ENCODE measurements around the gene SYCE1L. TPM values are rescaled to one million over a fixed set of nuclear protein-coding genes. Genes with fewer than 3 reads are reported as not detected.
A peak's percentile ranks its signal among the peaks of the same experiment; 100 is the strongest.
"Not testable (repeated sequence)": the region's sequence is repeated elsewhere in the genome, so short reads cannot be mapped to it uniquely, and the experiment has no call there.

SYCE1L gene
- 18.3 and 24.8 TPM in 2 replicates for total RNA-seq
- long read RNA-seq = 0 reads

- Mint-ChIP-seq H3K36me3 (ENCODE audit: low read depth) (peaks cover 3% of the 10 kb centered on the region), H3K27ac (ENCODE audit: unreplicated experiment) (no peak within 1 kb of the TSS), H3K4me3 (peak within 1 kb of the TSS; percentile 45), H3K9me3 (no peaks in the 10 kb centered on the region), H3K27me3 (ENCODE audit: low read depth) (no peaks in the 10 kb centered on the region), H3K4me1 (no peaks in the 10 kb centered on the region)
- no peak for DNase-seq (ENCODE audit: low read depth, low spot score)
- TF ChIP-seq CTCF (conservative IDR thresholded peaks at IDR 0.05) = no peak
Observed at GRCh38 chr16:77199211-77199610, at the start of gene SYCE1L. Gene SYCE1L, plus strand, starts transcription at chr16:77199408. Its CDS starts 44 bp downstream, at chr16:77199452.

GRCh38 chr16:77157346-77158058 lies 41.7 kb upstream of the SYCE1L start:
- TF ChIP-seq CTCF (conservative IDR thresholded peaks at IDR 0.05) = no peak
- Mint-ChIP-seq H3K4me1 (no peaks in the 10 kb centered on the region), H3K27me3 (ENCODE audit: low read depth) (peaks cover 32% of the 10 kb centered on the region), H3K27ac (ENCODE audit: unreplicated experiment) (no peak overlapping the region), H3K36me3 (ENCODE audit: low read depth) (no peaks in the 10 kb centered on the region), H3K4me3 (no peak overlapping the region), H3K9me3 (no peaks in the 10 kb centered on the region)
- no peak for DNase-seq (ENCODE audit: low read depth, low spot score)

GRCh38 chr16:77158293-77158692 lies 40.9 kb upstream of the SYCE1L start:
- no peak for DNase-seq (ENCODE audit: low read depth, low spot score)
- H3K27ac Mint-ChIP-seq (ENCODE audit: unreplicated experiment) = no peak overlapping the region
- H3K4me3 Mint-ChIP-seq = no peak overlapping the region
- TF ChIP-seq CTCF (conservative IDR thresholded peaks at IDR 0.05) = no peak
- H3K36me3 Mint-ChIP-seq (ENCODE audit: low read depth) = no peaks in the 10 kb centered on the region
- peaks cover 31% of the 10 kb centered on the region for H3K27me3 Mint-ChIP-seq (ENCODE audit: low read depth)
- no peaks in the 10 kb centered on the region for H3K4me1 Mint-ChIP-seq
- no peaks in the 10 kb centered on the region for H3K9me3 Mint-ChIP-seq

GRCh38 chr16:77165006-77165405 lies 34.2 kb upstream of the SYCE1L start:
- no peak for TF ChIP-seq CTCF (conservative IDR thresholded peaks at IDR 0.05)
- Mint-ChIP-seq H3K36me3 (ENCODE audit: low read depth) (no peaks in the 10 kb centered on the region), H3K27me3 (ENCODE audit: low read depth) (peaks cover 58% of the 10 kb centered on the region), H3K4me3 (no peak overlapping the region), H3K4me1 (no peaks in the 10 kb centered on the region), H3K27ac (ENCODE audit: unreplicated experiment) (no peak overlapping the region), H3K9me3 (no peaks in the 10 kb centered on the region)
- DNase-seq (ENCODE audit: low read depth, low spot score) = no peak

DNA sequence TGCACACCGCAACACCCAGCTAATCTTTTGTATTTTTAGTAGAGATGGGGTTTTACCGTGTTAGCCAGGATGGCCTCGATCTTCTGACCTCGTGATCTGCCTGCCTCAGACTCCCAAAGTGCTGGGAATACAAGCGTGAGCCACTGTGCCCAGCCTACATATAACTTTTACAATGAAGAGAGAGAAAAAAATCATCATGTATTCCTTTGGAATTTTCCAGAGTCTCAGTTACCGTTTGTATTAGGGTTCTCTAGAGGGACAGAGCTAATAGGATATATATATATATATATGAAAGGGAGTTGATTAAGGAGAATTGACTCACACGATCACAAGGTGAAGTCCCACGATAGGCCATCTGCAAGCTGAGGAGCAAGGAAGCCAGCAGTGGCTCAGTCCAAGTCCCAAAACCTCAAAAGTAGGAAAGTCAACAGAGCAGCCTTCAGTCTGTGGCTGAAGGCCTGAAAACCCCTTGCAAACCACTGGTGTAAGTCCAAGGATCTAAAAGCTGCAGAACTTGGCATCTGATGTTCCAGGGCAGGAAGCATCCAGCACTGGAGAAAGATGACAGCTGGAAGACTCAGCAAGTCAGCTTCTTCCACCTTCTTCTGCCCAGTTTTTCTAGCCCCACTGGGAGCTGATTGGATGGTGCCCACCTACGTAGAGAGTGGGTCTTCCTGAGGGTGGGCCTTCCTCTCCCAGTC lies 33.5 kb upstream of the SYCE1L start:
- not testable (repeated sequence) for H3K9me3 Mint-ChIP-seq; H3K4me1 Mint-ChIP-seq; H3K4me3 Mint-ChIP-seq; H3K36me3 Mint-ChIP-seq (ENCODE audit: low read depth); DNase-seq (ENCODE audit: low read depth, low spot score); H3K27ac Mint-ChIP-seq (ENCODE audit: unreplicated experiment)
- H3K27me3 Mint-ChIP-seq (ENCODE audit: low read depth) = peaks cover 58% of the 10 kb centered on the region

DNA sequence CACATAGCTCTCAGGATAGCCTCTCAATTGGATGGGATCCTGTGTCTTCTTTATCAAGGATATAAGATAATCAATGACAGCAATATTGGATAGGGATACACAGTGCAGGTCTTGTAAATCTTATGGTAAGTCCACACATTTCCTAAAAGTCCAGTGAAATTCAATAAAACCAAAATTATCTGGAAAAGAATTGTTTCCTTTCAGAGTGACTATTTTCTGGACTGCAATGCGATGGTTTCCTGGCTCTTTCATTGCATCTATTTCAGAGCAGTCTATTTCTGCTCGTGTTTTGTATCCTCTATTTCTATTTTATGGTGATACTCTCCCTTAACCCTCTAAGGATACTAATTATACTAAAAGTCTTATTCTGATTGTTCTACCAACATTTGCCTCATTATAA lies 32.5 kb upstream of the SYCE1L start:
- Mint-ChIP-seq H3K36me3 (ENCODE audit: low read depth) (no peaks in the 10 kb centered on the region), H3K4me1 (no peaks in the 10 kb centered on the region), H3K27ac (ENCODE audit: unreplicated experiment) (no peak overlapping the region), H3K27me3 (ENCODE audit: low read depth) (peaks cover 60% of the 10 kb centered on the region), H3K9me3 (no peaks in the 10 kb centered on the region), H3K4me3 (no peak overlapping the region)
- no peak for DNase-seq (ENCODE audit: low read depth, low spot score)
- TF ChIP-seq CTCF (conservative IDR thresholded peaks at IDR 0.05) = no peak
